ENCODE measurements around the gene ARSD. TPM values are rescaled to one million over a fixed set of nuclear protein-coding genes. Genes with fewer than 3 reads are reported as not detected.
"Not testable (repeated sequence)": the region's sequence is repeated elsewhere in the genome, so short reads cannot be mapped to it uniquely, and the experiment has no call there.

The ARSD gene
- total RNA-seq, 2 donors from 2014 or later, result 13.2 to 25.3 TPM

GRCh38 chrX:2907295-2907694, 21.8 kb downstream of the ARSD start:
- no peak for TF ChIP-seq CTCF (IDR thresholded peaks at IDR 0.05)

GRCh38 chrX:2903366-2903765, 25.8 kb downstream of the ARSD start:
- Histone ChIP-seq H3K4me3 (no peak overlapping the region), H3K27ac (no peak overlapping the region), H3K4me1 (ENCODE audit: control insufficient read depth in 1 of 2, low read depth in 2 of 2) (no peaks in the 10 kb centered on the region), H3K9me3 (no peaks in the 10 kb centered on the region), H3K27me3 (replicated peaks; ENCODE audit: insufficient read depth) (no peaks in the 10 kb centered on the region), H3K36me3 (no peaks in the 10 kb centered on the region)
- no peak for ATAC-seq (ENCODE audit: insufficient number of reproducible peaks, low FRiP score, low read depth)
- DNase-seq (ENCODE audit: low spot score), result no peak
- TF ChIP-seq CTCF (IDR thresholded peaks at IDR 0.05), result no peak

More at GRCh38 chrX:2907295-2907694, 21.8 kb downstream of the ARSD start:
- Histone ChIP-seq H3K27me3 (replicated peaks; ENCODE audit: insufficient read depth) (no peaks in the 10 kb centered on the region), H3K36me3 (no peaks in the 10 kb centered on the region), H3K4me1 (ENCODE audit: control insufficient read depth in 1 of 2, low read depth in 2 of 2) (no peaks in the 10 kb centered on the region), H3K27ac (no peak overlapping the region), H3K9me3 (no peaks in the 10 kb centered on the region), H3K4me3 (no peak overlapping the region)
- DNase-seq (ENCODE audit: low spot score) (no peak), ATAC-seq (ENCODE audit: insufficient number of reproducible peaks, low FRiP score, low read depth) (no peak)

GRCh38 chrX:2902841-2903240, 26.3 kb downstream of the ARSD start:
- H3K36me3 ChIP-seq, result no peaks in the 10 kb centered on the region
- H3K27me3 ChIP-seq (replicated peaks; ENCODE audit: insufficient read depth), result no peaks in the 10 kb centered on the region
- no peak for TF ChIP-seq CTCF (IDR thresholded peaks at IDR 0.05)
- no peak for ATAC-seq (ENCODE audit: insufficient number of reproducible peaks, low FRiP score, low read depth)
- no peak for DNase-seq (ENCODE audit: low spot score)
- no peaks in the 10 kb centered on the region for H3K4me1 ChIP-seq (ENCODE audit: control insufficient read depth in 1 of 2, low read depth in 2 of 2)
- H3K4me3 ChIP-seq, result no peak overlapping the region
- no peak overlapping the region for H3K27ac ChIP-seq
- no peaks in the 10 kb centered on the region for H3K9me3 ChIP-seq

GRCh38 chrX:2901367-2902036, 27.6 kb downstream of the ARSD start:
- no peak for TF ChIP-seq CTCF (IDR thresholded peaks at IDR 0.05)
- H3K4me3 ChIP-seq, result no peak overlapping the region

GRCh38 chrX:2898846-2899512, 30.2 kb downstream of the ARSD start:
- Histone ChIP-seq H3K9me3 (no peaks in the 10 kb centered on the region), H3K36me3 (no peaks in the 10 kb centered on the region), H3K4me3 (no peak overlapping the region), H3K27me3 (replicated peaks; ENCODE audit: insufficient read depth) (no peaks in the 10 kb centered on the region), H3K4me1 (ENCODE audit: control insufficient read depth in 1 of 2, low read depth in 2 of 2) (no peaks in the 10 kb centered on the region), H3K27ac (no peak overlapping the region)
- no peak for DNase-seq (ENCODE audit: low spot score)
- TF ChIP-seq CTCF (IDR thresholded peaks at IDR 0.05), result no peak
- ATAC-seq (ENCODE audit: insufficient number of reproducible peaks, low FRiP score, low read depth), result no peak

More at GRCh38 chrX:2901367-2902036, 27.6 kb downstream of the ARSD start:
- ATAC-seq (ENCODE audit: insufficient number of reproducible peaks, low FRiP score, low read depth) (no peak), DNase-seq (ENCODE audit: low spot score) (no peak)
- H3K9me3 ChIP-seq, result no peaks in the 10 kb centered on the region
- no peaks in the 10 kb centered on the region for H3K27me3 ChIP-seq (replicated peaks; ENCODE audit: insufficient read depth)
- no peaks in the 10 kb centered on the region for H3K36me3 ChIP-seq
- no peaks in the 10 kb centered on the region for H3K4me1 ChIP-seq (ENCODE audit: control insufficient read depth in 1 of 2, low read depth in 2 of 2)
- no peak overlapping the region for H3K27ac ChIP-seq

- H3K4me3 ChIP-seq; H3K9me3 ChIP-seq; H3K27ac ChIP-seq; ATAC-seq (ENCODE audit: insufficient number of reproducible peaks, low FRiP score, low read depth); H3K4me1 ChIP-seq (ENCODE audit: control insufficient read depth in 1 of 2, low read depth in 2 of 2); H3K36me3 ChIP-seq; DNase-seq (ENCODE audit: low spot score); H3K27me3 ChIP-seq (replicated peaks; ENCODE audit: insufficient read depth): not testable (repeated sequence)
These were observed 31.2 kb downstream of the ARSD start for GRCh38 chrX:2897690-2898623.
